ENCODE results near the gene SGK1.
"Not testable (repeated sequence)": the region's sequence is repeated elsewhere in the genome, so short reads cannot be mapped to it uniquely, and the experiment has no call there.

Gene SGK1

DNA sequence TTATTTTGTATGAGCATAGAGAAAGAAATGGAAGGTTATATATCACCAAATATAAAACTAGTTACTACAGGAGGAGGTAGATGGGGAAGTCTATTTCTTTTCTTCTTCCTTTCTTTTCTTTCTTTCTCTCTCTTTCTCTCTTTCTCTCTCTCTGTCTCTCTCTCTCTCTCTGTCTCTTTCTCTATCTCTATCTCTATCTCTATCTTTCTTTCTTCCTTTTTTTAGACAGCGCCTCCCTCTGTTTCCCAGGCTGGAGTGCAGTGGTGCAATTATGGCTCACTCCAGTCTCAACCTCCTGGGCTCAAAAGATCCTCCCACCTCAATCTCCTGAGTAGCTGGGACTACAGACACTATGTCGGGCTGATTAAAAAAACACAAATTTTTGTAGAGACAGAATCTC is 10.2 kb upstream of the SGK1 start:
- DNase-seq: no peak

DNA sequence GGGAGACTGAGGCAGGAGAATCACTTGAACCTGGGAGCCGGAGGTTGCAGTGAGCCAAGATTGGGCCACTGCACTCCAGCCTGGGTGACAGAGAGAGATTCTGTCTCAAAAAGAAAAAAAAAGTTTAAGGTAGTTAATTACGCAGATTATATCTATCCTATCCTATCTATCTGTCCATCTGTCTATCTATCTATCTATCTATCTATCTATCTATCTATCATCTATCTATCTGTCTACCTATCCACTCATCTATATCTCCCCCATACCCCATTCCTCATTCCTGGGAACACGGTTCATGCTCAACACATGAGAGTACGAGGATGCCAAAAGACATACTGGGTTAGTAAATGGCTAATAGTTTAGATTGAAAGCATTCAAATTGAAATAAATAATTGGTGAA is 8.3 kb upstream of the SGK1 start:
- not testable (repeated sequence) for DNase-seq

DNA sequence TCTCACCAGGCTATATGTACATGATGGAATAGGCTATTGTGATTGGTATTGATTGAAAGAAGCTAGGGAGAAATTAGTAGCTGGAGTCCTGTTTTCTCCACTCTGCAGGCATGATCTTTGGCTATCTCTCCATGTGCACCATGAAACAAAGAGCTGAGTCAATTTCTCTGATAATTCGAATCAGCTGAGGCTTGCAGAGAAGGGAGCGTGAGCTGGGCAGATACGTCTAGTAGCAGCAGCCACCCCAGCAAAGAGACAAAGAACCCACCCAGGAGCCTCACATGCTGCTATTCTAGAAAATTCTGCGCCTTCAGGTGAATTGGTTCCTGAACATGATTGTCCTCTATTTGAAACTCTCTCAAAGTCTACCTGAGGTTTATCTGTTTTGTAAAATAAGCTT is 6.9 kb upstream of the SGK1 start:
- no peak for DNase-seq

- DNase-seq: no peak
Observed at GRCh38 chr6:134324141-134324540, 6.2 kb upstream of the SGK1 start.

- no peak for DNase-seq
Observed at GRCh38 chr6:134323698-134324097, 5.8 kb upstream of the SGK1 start.

DNA sequence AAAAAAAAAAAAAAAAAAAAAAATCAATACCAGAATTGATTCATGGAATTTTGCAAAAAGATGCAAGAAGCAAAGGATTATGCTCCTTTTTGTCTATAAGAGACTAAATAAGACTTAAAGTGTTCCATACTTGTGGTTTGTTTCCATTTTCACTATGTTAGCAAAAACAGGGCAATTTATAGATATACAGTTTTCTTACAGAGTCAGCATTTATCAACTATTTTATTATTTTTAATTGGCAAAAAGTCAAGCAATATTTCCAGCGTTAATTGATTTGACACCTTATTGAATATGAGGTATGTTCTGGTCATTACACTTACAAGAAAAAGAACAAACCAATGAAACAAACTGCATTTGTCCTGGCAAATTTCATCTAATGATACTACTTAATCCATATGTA is 5.4 kb upstream of the SGK1 start:
- DNase-seq: no peak

DNA sequence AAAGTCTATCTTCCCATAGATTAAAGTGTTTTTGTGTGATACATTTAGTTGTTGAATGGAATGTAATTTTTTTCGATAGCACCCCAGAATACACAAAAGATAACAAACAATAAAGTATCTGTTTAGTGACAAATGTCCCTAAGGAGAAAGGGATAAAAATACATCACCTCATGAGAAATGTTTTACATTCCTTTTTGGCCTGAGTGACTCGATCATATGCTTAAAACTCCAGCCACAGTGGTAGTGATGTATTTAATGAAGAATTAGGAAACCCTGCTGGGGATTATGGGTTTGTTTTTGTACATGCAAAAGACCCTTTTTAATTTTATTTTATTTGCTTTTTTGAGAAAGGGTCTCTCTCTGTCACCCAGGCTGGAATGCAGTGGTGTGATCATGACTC is 4.3 kb upstream of the SGK1 start:
- peak; percentile 89 for DNase-seq

GRCh38 chr6:134321246-134321645 is 3.3 kb upstream of the SGK1 start:
- peak; percentile 15 for DNase-seq

GRCh38 chr6:134319686-134320085 is 1.8 kb upstream of the SGK1 start:
- not testable (repeated sequence) for DNase-seq

DNA sequence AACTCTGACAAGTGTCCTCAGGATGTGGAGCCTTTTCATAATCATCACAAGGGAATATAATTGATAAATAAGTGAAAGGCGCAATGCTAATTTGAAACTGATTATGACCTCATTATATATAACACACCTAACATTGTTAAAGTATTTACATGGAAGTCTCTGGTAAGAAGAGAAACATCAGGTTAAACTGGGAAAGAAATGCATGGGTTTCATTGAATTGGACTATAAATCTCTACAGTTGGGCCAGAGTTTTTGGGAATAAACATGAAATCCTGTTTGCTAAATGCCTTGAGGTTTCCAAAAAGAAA is 1.0 kb upstream of the SGK1 start:
- DNase-seq: no peak

- no peak for DNase-seq
Observed at GRCh38 chr6:134318236-134318973, 493 bp upstream of the SGK1 start.

- DNase-seq: no peak
Observed at GRCh38 chr6:134316733-134317431, 1.0 kb downstream of the SGK1 start.

- no peak for DNase-seq
Observed at GRCh38 chr6:134315974-134316441, 1.9 kb downstream of the SGK1 start.

GRCh38 chr6:134315189-134315588 is 2.7 kb downstream of the SGK1 start:
- no peak for DNase-seq

DNA sequence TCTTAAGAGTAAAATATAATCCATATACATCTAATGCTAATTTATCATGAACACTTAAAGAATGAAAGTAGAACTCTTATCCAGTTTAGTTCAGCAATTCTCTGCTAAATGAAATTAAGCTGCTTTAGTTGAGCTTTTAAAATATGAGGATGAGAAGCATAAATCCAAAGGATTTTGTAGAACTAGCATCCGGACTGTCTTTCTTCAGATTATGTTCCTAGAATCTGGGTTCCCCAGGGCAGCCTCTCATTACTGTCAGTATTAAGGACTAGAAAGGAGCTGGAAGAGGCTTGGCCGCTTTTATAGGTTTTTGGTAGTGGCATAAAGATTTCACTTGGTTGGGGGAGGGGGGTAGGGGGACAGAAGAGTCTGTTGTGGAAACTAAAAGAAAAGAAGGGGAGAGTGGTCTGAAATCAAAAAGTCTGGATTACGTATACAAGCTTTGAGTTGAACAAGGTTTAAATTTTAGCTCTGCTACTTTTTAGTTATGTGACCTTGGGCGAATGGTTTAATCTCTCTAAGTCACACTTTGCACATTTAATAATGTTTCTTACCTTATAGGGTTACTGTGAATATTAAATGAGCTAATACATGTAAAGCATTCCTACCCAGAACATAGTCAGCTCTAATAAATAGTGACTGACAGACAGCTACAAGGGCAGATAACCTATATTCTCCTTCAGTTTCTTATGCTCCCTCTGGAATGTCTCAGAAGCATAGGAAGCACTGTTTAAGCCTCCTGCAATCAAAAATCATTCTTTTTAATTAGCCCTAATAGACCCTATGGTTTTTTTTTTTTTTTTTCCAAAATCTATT is 3.7 kb downstream of the SGK1 start:
- no peak for DNase-seq

GRCh38 chr6:134312038-134312660 is 5.8 kb downstream of the SGK1 start:
- DNase-seq: no peak

GRCh38 chr6:134310817-134311216 is 7.1 kb downstream of the SGK1 start:
- no peak for DNase-seq

GRCh38 chr6:134309983-134310605 is 7.8 kb downstream of the SGK1 start:
- DNase-seq: peak; percentile 40

DNA sequence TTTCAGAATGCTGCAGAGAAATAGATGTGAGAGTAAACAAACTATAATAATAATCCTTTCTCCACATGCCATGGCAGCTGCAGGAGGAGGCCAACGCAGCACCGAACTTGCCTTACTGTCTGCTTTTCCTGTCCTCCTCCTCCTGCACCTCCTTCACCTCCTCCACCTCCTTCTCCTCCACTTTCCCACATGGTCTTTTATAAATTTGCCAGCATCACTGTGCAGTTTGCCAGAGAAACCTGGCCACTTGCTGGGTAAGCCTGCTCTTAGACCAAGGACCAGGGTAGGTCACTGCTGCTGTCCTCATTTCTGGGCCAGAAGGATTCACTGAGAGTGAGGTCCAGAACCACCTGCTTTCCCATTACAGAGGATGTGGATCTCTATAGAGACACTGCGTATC is 8.7 kb downstream of the SGK1 start:
- no peak for DNase-seq

- DNase-seq: no peak
Observed at GRCh38 chr6:134308800-134309199, 9.1 kb downstream of the SGK1 start.

DNA sequence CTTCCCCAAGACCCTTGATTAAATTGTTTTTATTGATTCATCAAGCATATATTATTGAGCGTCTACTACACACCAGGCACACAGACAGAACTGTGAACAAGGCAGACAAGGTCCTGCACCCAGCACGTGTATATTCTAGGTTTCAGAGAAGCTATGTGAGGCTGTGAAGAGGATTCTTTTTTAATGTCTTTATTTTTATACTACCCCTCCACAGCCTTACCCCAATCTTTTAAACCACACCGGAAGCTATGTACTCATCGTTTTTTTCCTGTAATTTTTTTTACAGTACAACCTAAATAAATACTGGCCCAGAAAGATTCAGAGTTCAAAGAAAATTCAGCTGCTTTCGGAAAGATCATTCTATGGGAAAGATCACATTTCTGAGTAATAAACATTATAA is 10.0 kb downstream of the SGK1 start:
- no peak for DNase-seq

DNA sequence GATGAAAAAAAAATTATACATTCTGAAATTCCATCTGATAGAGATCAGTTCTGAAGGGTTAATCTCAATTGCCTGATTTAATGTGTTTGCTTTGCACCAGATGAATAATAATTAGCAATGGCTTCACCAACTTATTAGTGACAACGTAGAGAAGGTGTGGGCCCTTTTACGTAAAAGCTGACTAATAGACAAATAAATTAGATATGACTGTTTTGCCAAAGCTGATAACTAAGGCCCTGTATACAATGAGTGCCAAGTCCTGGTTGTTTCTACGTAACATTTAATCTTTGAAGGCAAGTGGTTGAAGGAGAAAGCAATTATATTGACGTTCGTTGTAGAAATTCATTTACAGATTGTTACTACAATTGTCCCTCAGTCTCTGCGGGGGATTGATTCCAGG is 10.8 kb downstream of the SGK1 start:
- no peak for DNase-seq

- DNase-seq: not testable (repeated sequence)
Observed at GRCh38 chr6:134304381-134304780, 13.5 kb downstream of the SGK1 start.
